COR-L47 (cell line): ENCODE results near the gene WDFY4.

Source experiments
- DNase-seq: peaks from one replicate; lab custom pipeline; 2025; lab: John Stamatoyannopoulos, UW

Gene WDFY4

GRCh38 chr10:48944171-48944570 lies 259.5 kb downstream of the WDFY4 start:
- DNase-seq, result no peak

- DNase-seq, result no peak
Observed at GRCh38 chr10:48945441-48946130, 260.9 kb downstream of the WDFY4 start.

- DNase-seq, result no peak
Observed at GRCh38 chr10:48946332-48946731, 261.7 kb downstream of the WDFY4 start.

- no peak for DNase-seq
Observed at GRCh38 chr10:48946891-48947500, 262.3 kb downstream of the WDFY4 start.

- DNase-seq, result no peak
Observed at GRCh38 chr10:48947690-48948469, 263.2 kb downstream of the WDFY4 start.

- no peak for DNase-seq
Observed at GRCh38 chr10:48948470-48949037, 263.9 kb downstream of the WDFY4 start.

- no peak for DNase-seq
Observed at GRCh38 chr10:48951707-48952106, 267.0 kb downstream of the WDFY4 start.

- no peak for DNase-seq
Observed at GRCh38 chr10:48957361-48958151, 272.9 kb downstream of the WDFY4 start.

GRCh38 chr10:48958598-48959190 lies 274.0 kb downstream of the WDFY4 start:
- no peak for DNase-seq

GRCh38 chr10:48964038-48964437 lies 279.4 kb downstream of the WDFY4 start:
- no peak for DNase-seq

- no peak for DNase-seq
Observed at GRCh38 chr10:48965460-48965859, 280.8 kb downstream of the WDFY4 start.

- no peak for DNase-seq
Observed at GRCh38 chr10:48968036-48968435, 283.4 kb downstream of the WDFY4 start.

- DNase-seq, result no peak
Observed at GRCh38 chr10:48970046-48970445, 285.4 kb downstream of the WDFY4 start.

- no peak for DNase-seq
Observed at GRCh38 chr10:48970654-48971053, 286.0 kb downstream of the WDFY4 start.

GRCh38 chr10:48973065-48973464 lies 288.4 kb downstream of the WDFY4 start:
- no peak for DNase-seq

- DNase-seq, result no peak
Observed at GRCh38 chr10:48974510-48975156, 290.0 kb downstream of the WDFY4 start.

GRCh38 chr10:48976196-48976595 lies 291.5 kb downstream of the WDFY4 start:
- peak; percentile 1 for DNase-seq

- DNase-seq, result no peak
Observed at GRCh38 chr10:48978318-48978717, 293.6 kb downstream of the WDFY4 start.

GRCh38 chr10:48981310-48981907 lies 296.7 kb downstream of the WDFY4 start:
- no peak for DNase-seq

- DNase-seq, result no peak
Observed at GRCh38 chr10:48982584-48982983, 297.9 kb downstream of the WDFY4 start.
